ENCODE data around the gene TC2N. TPM values are rescaled to one million over a fixed set of nuclear protein-coding genes. Genes with fewer than 3 reads are reported as not detected.

The TC2N gene
- total and polyA plus RNA-seq, 2 donors (not counting 3 experiments of a cell fraction or from before 2014, with no cell fraction given) = 0.40 TPM; not detected in 1

GRCh38 chr14:91731986-91732385 is 135.3 kb downstream of the TC2N start, which contains the start of gene CATSPERB:
CATSPERB (minus strand) TSS chr14:91732086; CDS start chr14:91729479, 2,607 bp downstream.
- H4K20me1 ChIP-seq (replicated peaks; ENCODE audit: control insufficient read depth, extremely low read depth, insufficient read depth, low read length) = no peaks in the 10 kb centered on the region
- H3K79me2 ChIP-seq (ENCODE audit: control insufficient read depth, insufficient read depth, low read length) = no peaks in the 10 kb centered on the region
- TF ChIP-seq POLR2A (IDR thresholded peaks at IDR 0.05; ENCODE audit: low read depth, low read length) (no peak), JUN (IDR thresholded peaks at IDR 0.05; ENCODE audit: borderline replicate concordance, insufficient read depth, insufficient read length, low read depth) (no peak), MYC (IDR thresholded peaks at IDR 0.05; ENCODE audit: low read depth, low read length) (no peak), EZH2 (IDR thresholded peaks at IDR 0.05; ENCODE audit: borderline replicate concordance, low read depth, low read length, severe bottlenecking) (no peak), POLR2AphosphoS5 (IDR thresholded peaks at IDR 0.05; ENCODE audit: insufficient read depth, low read depth, low read length) (no peak), CTCF (IDR thresholded peaks at IDR 0.05; ENCODE audit: extremely low read depth in 1 of 2, insufficient read depth in 1 of 2, low read depth in 1 of 2, low read length in 2 of 2) (no peak), FOS (IDR thresholded peaks at IDR 0.05; ENCODE audit: borderline replicate concordance, insufficient read depth, low read length) (no peak), MAX (IDR thresholded peaks at IDR 0.05; ENCODE audit: insufficient read depth, insufficient read length) (no peak), GATA2 (IDR thresholded peaks at IDR 0.05; ENCODE audit: insufficient read depth, insufficient read length, low read depth, low read length) (no peak)
- H3K27ac ChIP-seq (ENCODE audit: insufficient read depth, low read depth, low read length) = no peak within 1 kb of the TSS
- H3K9me3 ChIP-seq (replicated peaks; ENCODE audit: control insufficient read depth, insufficient read depth, low read length) = no peaks in the 10 kb centered on the region
- peaks cover 0 to 3% of the 10 kb centered on the region in 2 experiments for H3K27me3 ChIP-seq (ENCODE audit: control insufficient read depth in 2 of 2, insufficient read depth in 2 of 2, low read length in 2 of 2)
- no peak within 1 kb of the TSS for H2AFZ ChIP-seq (ENCODE audit: low read depth, low read length)
- no peak within 1 kb of the TSS for H3K4me2 ChIP-seq (ENCODE audit: insufficient read depth, low read length)
- H3K9me1 ChIP-seq (replicated peaks; ENCODE audit: control insufficient read depth, extremely low read depth, insufficient read depth, low read length) = no peaks in the 10 kb centered on the region
- POLR2A ChIA-PET = no interaction called here
- no peak for DNase-seq (ENCODE audit: low read depth, low spot score)
- no peaks in the 10 kb centered on the region for H3K4me1 ChIP-seq (ENCODE audit: control insufficient read depth, extremely low read depth, insufficient read depth, low read length)
- BruUV-seq (replicated peaks) = no TSS peak
- H3K9ac ChIP-seq (replicated peaks; ENCODE audit: extremely low read depth, insufficient read depth, low read length) = no peak within 1 kb of the TSS
- CTCF ChIA-PET = interaction anchor here (0.8 to 0.9 kb wide), 2 partner anchors 9 to 265 kb away, joined by 3 read pairs; no protein-coding TSS in a partner anchor
- no peak within 1 kb of the TSS for H3K4me3 ChIP-seq (replicated peaks in 1 of 3; ENCODE audit: insufficient read depth in 1 of 3, low read depth in 1 of 3, low read length in 3 of 3)
- dilution Hi-C loops (cut with MboI; ENCODE audit: extremely low pct_ligation_motif_present, low sequenced_read_pairs) = no loop called here
- no peak for FAIRE-seq
- intact Hi-C loops (cut with micrococcal nuclease) = no loop called here
- H3K36me3 ChIP-seq (ENCODE audit: control insufficient read depth in 2 of 2, extremely low read depth in 1 of 2, insufficient read depth in 2 of 2, low read length in 2 of 2) = no peaks in the 10 kb centered on the region

Data from endothelial cell of umbilical vein (primary cell).